ENCODE measurements around the gene TMEM42. TPM values are rescaled to one million over a fixed set of nuclear protein-coding genes. Genes with fewer than 3 reads are reported as not detected.
"Not testable (repeated sequence)": the region's sequence is repeated elsewhere in the genome, so short reads cannot be mapped to it uniquely, and the experiment has no call there.

The TMEM42 gene
- total RNA-seq (10 to 100 TPM; 14.2 to 18.4 TPM), polyA plus RNA-seq (ENCODE audit: insufficient read length in 6 of 6) (10 to 100 TPM; 20.4 to 26.0 (median 23.4) TPM)
- long read RNA-seq, donor 1, transcript TMEM42-201 (3 exons, 1,026 nt), result major isoform, 7 of 10 reads
- long read RNA-seq, donor 1, partial matches to known transcripts, result 0 of 10 reads
- long read RNA-seq, donor 1, other reads (novel, unspliced or antisense), result 0 of 10 reads
- long read RNA-seq, donor 2, transcript TMEM42-202 (2 exons, 3,071 nt), result major isoform, 5 of 8 reads
- long read RNA-seq, donor 2, partial matches to known transcripts, result 0 of 8 reads
- long read RNA-seq, donor 2, other reads (novel, unspliced or antisense), result 0 of 8 reads
- long read RNA-seq, donor 3, transcript TMEM42-201 (3 exons, 1,026 nt), result major isoform, 6 of 8 reads
- long read RNA-seq, donor 3, partial matches to known transcripts, result 0 of 8 reads
- long read RNA-seq, donor 3, other reads (novel, unspliced or antisense), result 0 of 8 reads
- long read RNA-seq, donor 4, transcript TMEM42-201 (3 exons, 1,026 nt), result major isoform, 20 of 28 reads
- long read RNA-seq, donor 4, partial matches to known transcripts, result 0 of 28 reads
- long read RNA-seq, donor 4, other reads (novel, unspliced or antisense), result 8 of 28 reads
- long read RNA-seq, donor 5, partial matches to known transcripts, result 9 of 14 reads
- long read RNA-seq, donor 5, other reads (novel, unspliced or antisense), result 0 of 14 reads
- long read RNA-seq, donor 6, transcript TMEM42-202 (2 exons, 3,071 nt), result major isoform, 7 of 13 reads
- long read RNA-seq, donor 6, transcript TMEM42-201 (3 exons, 1,026 nt), result minor isoform, 6 of 13 reads
- long read RNA-seq, donor 6, partial matches to known transcripts, result 0 of 13 reads
- long read RNA-seq, donor 6, other reads (novel, unspliced or antisense), result 0 of 13 reads
- long read RNA-seq, donor 7, transcript TMEM42-201 (3 exons, 1,026 nt), result major isoform, 6 of 7 reads
- long read RNA-seq, donor 7, partial matches to known transcripts, result 0 of 7 reads
- long read RNA-seq, donor 7, other reads (novel, unspliced or antisense), result 0 of 7 reads
- long read RNA-seq, donor 8, partial matches to known transcripts, result 0 of 5 reads
- long read RNA-seq, donor 8, other reads (novel, unspliced or antisense), result 0 of 5 reads
- long read RNA-seq, donor 9, result 0 reads
- long read RNA-seq, donor 10, transcript TMEM42-201 (3 exons, 1,026 nt), result major isoform, 17 of 30 reads
- long read RNA-seq, donor 10, partial matches to known transcripts, result 1 of 30 reads
- long read RNA-seq, donor 10, other reads (novel, unspliced or antisense), result 12 of 30 reads
- long read RNA-seq, donor 11, transcript TMEM42-201 (3 exons, 1,026 nt), result major isoform, 8 of 14 reads
- long read RNA-seq, donor 11, partial matches to known transcripts, result 0 of 14 reads
- long read RNA-seq, donor 11, other reads (novel, unspliced or antisense), result 5 of 14 reads
- long read RNA-seq, donor 12, partial matches to known transcripts, result 0 of 6 reads
- long read RNA-seq, donor 12, other reads (novel, unspliced or antisense), result 0 of 6 reads

GRCh38 chr3:44861412-44862225 lies at the start of gene TMEM42:
Gene TMEM42, plus strand, starts transcription at chr3:44861912. Its CDS starts 13 bp downstream, at chr3:44861925.
- peak; percentile 99 for ATAC-seq
- Histone ChIP-seq H3K36me3 (no peaks in the 10 kb centered on the region), H3K27me3 (no peaks in the 10 kb centered on the region), H3K27ac (peak within 1 kb of the TSS; percentile 88 to 92), H3K9me3 (peaks cover 0 to 7% of the 10 kb centered on the region in 2 donors), H3K4me1 (peaks cover 3 to 14% of the 10 kb centered on the region in 2 donors), H3K4me3 (peak within 1 kb of the TSS; percentile 56 to 73)
- intact Hi-C loops (cut with DNase I), result no loop called here
- DNase-seq, result peak; percentile 91 to 97 (median 94)
- no peak for TF ChIP-seq CTCF (IDR thresholded peaks at IDR 0.05)

GRCh38 chr3:44814751-44815150 lies 47.0 kb upstream of the TMEM42 start:
- Histone ChIP-seq H3K27me3 (no peaks in the 10 kb centered on the region), H3K4me3 (no peak overlapping the region), H3K9me3 (peaks cover 0 to 6% of the 10 kb centered on the region in 2 donors), H3K36me3 (peaks cover 0 to 16% of the 10 kb centered on the region in 2 donors), H3K4me1 (no peaks in the 10 kb centered on the region), H3K27ac (no peak overlapping the region)
- no peak for TF ChIP-seq CTCF (IDR thresholded peaks at IDR 0.05)
- DNase-seq, result no peak
- intact Hi-C loops (cut with DNase I), result no loop called here
- no peak for ATAC-seq

- H3K4me3 ChIP-seq; DNase-seq; H3K4me1 ChIP-seq; ATAC-seq; H3K27ac ChIP-seq; H3K27me3 ChIP-seq; intact Hi-C loops (cut with DNase I); H3K9me3 ChIP-seq: not testable (repeated sequence)
- peaks cover 0 to 16% of the 10 kb centered on the region in 2 donors for H3K36me3 ChIP-seq
These were observed 45.4 kb upstream of the TMEM42 start for GRCh38 chr3:44816334-44816733.

- H3K36me3 ChIP-seq; H3K9me3 ChIP-seq; H3K4me3 ChIP-seq; ATAC-seq; H3K27ac ChIP-seq; intact Hi-C loops (cut with DNase I); H3K4me1 ChIP-seq; DNase-seq; H3K27me3 ChIP-seq: not testable (repeated sequence)
These were observed 40.5 kb upstream of the TMEM42 start for GRCh38 chr3:44821206-44821605.

GRCh38 chr3:44825264-44825925 lies 36.3 kb upstream of the TMEM42 start:
- Histone ChIP-seq H3K4me1 (no peaks in the 10 kb centered on the region), H3K36me3 (peaks cover 0 to 9% of the 10 kb centered on the region in 2 donors), H3K9me3 (no peaks in the 10 kb centered on the region), H3K4me3 (no peak overlapping the region), H3K27me3 (no peaks in the 10 kb centered on the region), H3K27ac (no peak overlapping the region)
- intact Hi-C loops (cut with DNase I), result no loop called here
- TF ChIP-seq CTCF (IDR thresholded peaks at IDR 0.05), result no peak
- ATAC-seq (no peak), DNase-seq (no peak)

All from left lung (tissue), 14 donors.